Panc1 (cell line): ENCODE measurements around the gene TMPRSS6. TPM values are rescaled to one million over a fixed set of nuclear protein-coding genes. Genes with fewer than 3 reads are reported as not detected.

ENCODE experiments used
- ATAC-seq: fragments of 200-7000 bp; cut with Tn5 transposase; 2 replicates; pipeline ENCODE4 v1.9.1; 2020; ENCODE audit warnings: mild to moderate bottlenecking, moderate library complexity
- BruUV-seq: library from RNA; stranded (reverse); fragments of 400-500 nt; replicated peaks from 2 replicates; lab custom pipeline; 2021; lab: Mats Ljungman, UMichigan
- CTCF ChIA-PET: fragments of 300-600 bp; sonication (Branson Sonifier 250); formaldehyde crosslinking; loops from one replicate; lab custom pipeline; 2022; ENCODE audit warnings: antibody characterized with exemption; lab: Charles Lee
- POLR2A ChIA-PET: fragments of 300-600 bp; sonication (Branson Sonifier 250); formaldehyde crosslinking; loops from one replicate; lab custom pipeline; 2022; ENCODE audit warnings: antibody characterized with exemption; lab: Charles Lee
- DNase-seq: peaks from one replicate; pipeline ENCODE4 v3.0.0-alpha.2; 2010; ENCODE audit warnings: low read depth, low spot score
- H3K27ac ChIP-seq: 2 replicates; pipeline ENCODE4 v1.5.1; 2011; ENCODE audit warnings: mild to moderate bottlenecking, low read length, inconsistent platforms
- H3K27me3 ChIP-seq: fragments of 200-500 bp; sonication (Bioruptor generic); 2 replicates; pipeline ENCODE4 v1.6.0; 2014; ENCODE audit warnings: low read length, inconsistent platforms; ENCODE audit not compliant: control insufficient read depth, insufficient read depth
- H3K36me3 ChIP-seq: fragments of 200-500 bp; sonication (Bioruptor generic); 2 replicates; pipeline ENCODE4 v1.5.1; 2014; ENCODE audit warnings: inconsistent platforms, mild to moderate bottlenecking, low read length, moderate library complexity; ENCODE audit not compliant: control insufficient read depth, insufficient read depth
- H3K4me1 ChIP-seq: 2 replicates; pipeline ENCODE4 v1.5.1; 2011; ENCODE audit warnings: inconsistent platforms, mild to moderate bottlenecking, low read length, moderate library complexity; ENCODE audit not compliant: control insufficient read depth, insufficient read depth
- H3K4me3 ChIP-seq, 2 experiments: 2 replicates each; pipeline ENCODE4 v1.5.1; 2011 to 2012; ENCODE audit warnings: low read depth in 2 of 2, low read length in 2 of 2, mild to moderate bottlenecking in 2 of 2, inconsistent platforms in 1 of 2, moderate library complexity in 1 of 2
- H3K9me3 ChIP-seq: fragments of 200-500 bp; sonication (Bioruptor generic); 2 replicates; pipeline ENCODE4 v1.5.1; 2014; ENCODE audit warnings: low read depth, mild to moderate bottlenecking, inconsistent platforms, low read length, moderate library complexity; ENCODE audit not compliant: control insufficient read depth, insufficient read depth
- CTCF ChIP-seq: fragments of 450-650 bp; IDR thresholded peaks from 2 replicates; pipeline ENCODE4 v1.5.1; 2017; ENCODE audit warnings: mild to moderate bottlenecking
- POLR2AphosphoS5 ChIP-seq: IDR thresholded peaks from 2 replicates; pipeline ENCODE4 v1.6.1; 2012; ENCODE audit warnings: mild to moderate bottlenecking, low read depth, low read length, moderate library complexity
- REST ChIP-seq, 2 experiments: IDR thresholded peaks; 2 replicates each; pipeline ENCODE4 v1.6.1; 2011 to 2012; ENCODE audit warnings: low read depth in 2 of 2, control low read depth in 1 of 2, low read length in 1 of 2, mild to moderate bottlenecking in 1 of 2, moderate library complexity in 1 of 2; ENCODE audit not compliant: insufficient read depth in 1 of 2
- SIN3A ChIP-seq: IDR thresholded peaks from 2 replicates; pipeline ENCODE4 v1.6.1; 2012; ENCODE audit warnings: low read depth, mild to moderate bottlenecking, low read length, moderate library complexity, borderline replicate concordance; ENCODE audit not compliant: insufficient read depth
- TCF7L2 ChIP-seq: IDR thresholded peaks from 2 replicates; pipeline ENCODE4 v1.6.1; 2011; ENCODE audit warnings: mild to moderate bottlenecking, low read depth, low read length, inconsistent platforms
- in situ Hi-C: cut with HindIII; loops from 2 replicates; pipeline ENCODE4 v1.10.0; 2016; ENCODE audit warnings: low sequenced_read_pairs, low pct_unique_long_range_greater_than_20kb
- intact Hi-C: fragments of 100-400 bp; cut with micrococcal nuclease; formaldehyde crosslinking; loops from one replicate; pipeline ENCODE4 v1.10.0; 2022; ENCODE audit not compliant: unreplicated experiment
- total RNA-seq: library from RNA; stranded (reverse); gene quantifications from one replicate; pipeline ENCODE4 v1.2.1, GENCODE V29; 2021; ENCODE audit not compliant: unreplicated experiment

TMPRSS6 gene
- total RNA-seq, 1 experiment from 2014 or later, result not detected

GRCh38 chr22:37044634-37045625 lies 64.6 kb downstream of the TMPRSS6 start:
- ChIA-PET POLR2A (interaction anchor here (0.6 kb wide), 1 partner anchor 78 kb away, joined by 3 read pairs; no protein-coding TSS in a partner anchor), CTCF (interaction anchor here (0.5 to 0.6 kb wide), 2 partner anchors 65 to 517 kb away, joined by 4 to 10 read pairs; no protein-coding TSS in a partner anchor)
- ATAC-seq (no peak), DNase-seq (no peak)
- intact Hi-C loops (no loop called here), in situ Hi-C loops (no loop called here)
- Histone ChIP-seq H3K36me3 (no peaks in the 10 kb centered on the region), H3K4me1 (no peaks in the 10 kb centered on the region), H3K27ac (no peak overlapping the region), H3K4me3 (no peak overlapping the region), H3K9me3 (no peaks in the 10 kb centered on the region), H3K27me3 (no peaks in the 10 kb centered on the region)
- no peak for TF ChIP-seq SIN3A
- TF ChIP-seq TCF7L2, result no peak
- no peak for TF ChIP-seq CTCF
- no peak for TF ChIP-seq REST (IDR thresholded peaks at IDR 0.05; ENCODE audit: insufficient read depth in 1 of 2, low read depth in 2 of 2, low read length in 1 of 2)
- no TSS peak for BruUV-seq

- H3K36me3 ChIP-seq, result no peaks in the 10 kb centered on the region
- peak; percentile 80 for TF ChIP-seq CTCF
- TF ChIP-seq POLR2AphosphoS5, result no peak
- no peaks in the 10 kb centered on the region for H3K4me1 ChIP-seq
- CTCF ChIA-PET, result interaction anchor here (0.6 kb wide), 1 partner anchor 518 kb away, joined by 10 read pairs; no protein-coding TSS in a partner anchor
- in situ Hi-C loops (no loop called here), intact Hi-C loops (no loop called here)
- no peaks in the 10 kb centered on the region for H3K9me3 ChIP-seq
- H3K4me3 ChIP-seq, result no peak overlapping the region
- H3K27ac ChIP-seq, result no peak overlapping the region
- no peaks in the 10 kb centered on the region for H3K27me3 ChIP-seq
- BruUV-seq, result no TSS peak
- POLR2A ChIA-PET, result no interaction called here
- peak; percentile 96 for ATAC-seq
- peak; percentile 24 for DNase-seq
These were observed 65.5 kb downstream of the TMPRSS6 start for GRCh38 chr22:37043828-37044538.
